Transverse colon (tissue), 4 donors: ENCODE measurements around the gene CLIC6. TPM values are rescaled to one million over a fixed set of nuclear protein-coding genes. Genes with fewer than 3 reads are reported as not detected.

Experiments
- DNase-seq: peaks from one replicate; pipeline ENCODE4 v3.0.0-alpha.2; 2019
- H3K27ac ChIP-seq, 4 donors: fragments of 200-600 bp; sonication (generic); 2 replicates each; pipeline ENCODE4 v1.5.1; 2016 to 2018; ENCODE audit warnings: inconsistent platforms in 4 of 4
- H3K27me3 ChIP-seq: fragments of 200-600 bp; sonication (generic); 2 replicates; pipeline ENCODE4 v1.5.1; 2017; ENCODE audit warnings: inconsistent platforms
- H3K36me3 ChIP-seq, 4 donors: fragments of 200-600 bp; sonication (generic); 2 replicates each; pipeline ENCODE4 v1.5.1; 2017 to 2019; ENCODE audit warnings: inconsistent platforms in 4 of 4
- H3K4me1 ChIP-seq, 4 donors: fragments of 200-600 bp; sonication (generic); 2 replicates each; pipeline ENCODE4 v1.5.1; 2017 to 2020; ENCODE audit warnings: inconsistent platforms in 4 of 4
- H3K4me3 ChIP-seq, 4 donors: fragments of 200-600 bp; sonication (generic); 1 replicate in 1 of 4; 2 replicates in 3 of 4; pipeline versions ENCODE4 v1.5.1 to v1.6.1; 2017 to 2019; ENCODE audit warnings: inconsistent platforms in 4 of 4
- H3K9me3 ChIP-seq, 2 donors: fragments of 200-600 bp; sonication (generic); 2 replicates each; pipeline ENCODE4 v1.5.1; 2017 to 2019; ENCODE audit warnings: inconsistent platforms in 2 of 2
- CTCF ChIP-seq, 5 experiments: fragments of 200-600 bp in 3 of 5; fragments of 450-650 bp in 2 of 5; sonication (generic) in 3 of 5; IDR thresholded peaks; 1 replicate in 2 of 5; 2 replicates in 3 of 5; pipeline ENCODE4 v1.5.1; 2016 to 2017; ENCODE audit warnings: antibody characterized with exemption in 5 of 5, inconsistent platforms in 3 of 5, mild to moderate bottlenecking in 2 of 5, moderate library complexity in 1 of 5
- EP300 ChIP-seq: sonication (generic); formaldehyde crosslinking; IDR thresholded peaks from one replicate; pipeline ENCODE4 v1.6.1; 2017; ENCODE audit warnings: antibody characterized with exemption, low read depth
- POLR2A ChIP-seq: fragments of 450-650 bp; IDR thresholded peaks from one replicate; pipeline ENCODE4 v1.6.1; 2016; ENCODE audit warnings: antibody characterized with exemption, mild to moderate bottlenecking, moderate library complexity
- POLR2AphosphoS5 ChIP-seq, 3 donors: sonication (generic); formaldehyde crosslinking; IDR thresholded peaks; one replicate each; pipeline ENCODE4 v1.6.1; 2016; ENCODE audit warnings: antibody characterized with exemption in 3 of 3
- WGBS, 2 donors: methylation state at CpG; one replicate each; pipeline ENCODE4 v1.1.5; 2018; ENCODE audit warnings: low coverage in 1 of 2; 5-methylcytosine and 5-hydroxymethylcytosine counted together
- in situ Hi-C, 4 donors: fragments of 200-750 bp; cut with MboI; loops; one replicate each; pipeline versions ENCODE4 v1.15.0 to v1.15.1; 2017; ENCODE audit warnings: low sequenced_read_pairs in 3 of 4, low pct_ligation_motif_present in 1 of 4, low pct_unique_long_range_greater_than_20kb in 1 of 4
- intact Hi-C: fragments of 100-400 bp; cut with DNase I; formaldehyde crosslinking; loops from one replicate; pipeline ENCODE4 v1.15.1; 2023; ENCODE audit warnings: low total_unique reads
- total RNA-seq, 4 donors: library from RNA; depleted of rRNA; stranded (reverse); fragments of >200 nt; gene quantifications; one replicate each; pipeline ENCODE4 v1.1.0, GENCODE V29; 2016

The CLIC6 gene
- total RNA-seq = 1 to 10 TPM in 2 of 4 donors, under 1 TPM in 1, not detected in 1; 0.37 to 4.9 (median 3.7) TPM

GRCh38 chr21:34668803-34669148 lies at the start of gene CLIC6:
Gene CLIC6, plus strand, starts transcription at chr21:34668994. Its CDS starts 395 bp downstream, at chr21:34669389.
- in situ Hi-C loops (no loop called here), intact Hi-C loops (no loop called here)
- Histone ChIP-seq H3K4me1 (peaks cover 4 to 27% (median 15%) of the 10 kb centered on the region in 4 donors), H3K27me3 (peaks cover 57% of the 10 kb centered on the region), H3K27ac (peak within 1 kb of the TSS; percentile 27 to 68 (median 45)), H3K9me3 (no peaks in the 10 kb centered on the region), H3K36me3 (no peaks in the 10 kb centered on the region), H3K4me3 (peak within 1 kb of the TSS; percentile 19 to 58 (median 51))
- 42% methylated on average over 18 of the region's 18 CpGs; no CpG with 5 or more reads in 1 of the 2 donors for WGBS, 2 donors
- peak; percentile 38 for DNase-seq
- no peak for TF ChIP-seq EP300
- no peak for TF ChIP-seq CTCF (IDR thresholded peaks at IDR 0.05)
- peak; percentile 18 for TF ChIP-seq POLR2A

DNA sequence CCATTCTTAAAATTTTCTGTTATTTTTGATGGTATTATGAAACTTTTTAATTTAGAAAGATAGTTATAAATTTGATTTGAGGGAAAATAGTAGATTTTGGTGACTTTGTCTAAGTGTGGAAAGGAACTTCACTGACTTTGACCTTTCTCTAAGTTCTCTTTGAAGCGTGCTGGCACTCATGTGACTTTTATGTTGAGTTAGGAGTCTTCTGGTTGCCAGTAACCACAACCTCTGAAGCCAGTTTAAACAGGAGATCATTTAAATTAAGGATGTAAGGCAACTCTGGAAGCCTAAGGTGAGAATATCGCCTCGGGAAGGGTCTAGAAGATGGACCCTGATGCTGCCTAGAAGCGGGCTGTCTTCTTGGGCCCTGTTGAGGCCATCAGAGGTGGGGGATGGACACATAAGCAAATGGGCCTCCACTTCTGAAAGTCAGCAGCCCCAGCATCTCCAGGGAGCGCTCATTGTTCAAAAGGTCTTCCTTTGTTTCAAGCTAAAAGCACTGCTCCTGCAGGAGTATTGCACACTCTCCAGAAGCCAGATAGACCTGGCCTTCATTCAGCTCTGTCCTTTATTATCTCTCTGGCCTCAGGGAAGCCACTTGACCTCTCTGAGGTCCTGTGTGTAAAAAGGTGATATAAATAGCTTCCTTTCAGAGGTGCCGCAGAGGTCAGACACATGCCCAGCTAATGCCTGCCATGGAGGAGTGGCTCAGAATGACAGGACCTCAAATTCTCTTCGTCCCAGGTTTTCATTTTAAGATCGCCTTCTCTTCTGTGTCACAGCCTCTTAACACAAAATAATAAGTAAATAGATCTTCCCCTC lies 48.7 kb upstream of the CLIC6 start:
- no peak for DNase-seq
- in situ Hi-C loops = loop anchor here in 3 of 4 donors (25.0 kb wide), 1 partner anchor 708 kb away; the partner anchor contains the start of gene ATP5PO (in 3 of the 3)
- intact Hi-C loops = no loop called here

DNA sequence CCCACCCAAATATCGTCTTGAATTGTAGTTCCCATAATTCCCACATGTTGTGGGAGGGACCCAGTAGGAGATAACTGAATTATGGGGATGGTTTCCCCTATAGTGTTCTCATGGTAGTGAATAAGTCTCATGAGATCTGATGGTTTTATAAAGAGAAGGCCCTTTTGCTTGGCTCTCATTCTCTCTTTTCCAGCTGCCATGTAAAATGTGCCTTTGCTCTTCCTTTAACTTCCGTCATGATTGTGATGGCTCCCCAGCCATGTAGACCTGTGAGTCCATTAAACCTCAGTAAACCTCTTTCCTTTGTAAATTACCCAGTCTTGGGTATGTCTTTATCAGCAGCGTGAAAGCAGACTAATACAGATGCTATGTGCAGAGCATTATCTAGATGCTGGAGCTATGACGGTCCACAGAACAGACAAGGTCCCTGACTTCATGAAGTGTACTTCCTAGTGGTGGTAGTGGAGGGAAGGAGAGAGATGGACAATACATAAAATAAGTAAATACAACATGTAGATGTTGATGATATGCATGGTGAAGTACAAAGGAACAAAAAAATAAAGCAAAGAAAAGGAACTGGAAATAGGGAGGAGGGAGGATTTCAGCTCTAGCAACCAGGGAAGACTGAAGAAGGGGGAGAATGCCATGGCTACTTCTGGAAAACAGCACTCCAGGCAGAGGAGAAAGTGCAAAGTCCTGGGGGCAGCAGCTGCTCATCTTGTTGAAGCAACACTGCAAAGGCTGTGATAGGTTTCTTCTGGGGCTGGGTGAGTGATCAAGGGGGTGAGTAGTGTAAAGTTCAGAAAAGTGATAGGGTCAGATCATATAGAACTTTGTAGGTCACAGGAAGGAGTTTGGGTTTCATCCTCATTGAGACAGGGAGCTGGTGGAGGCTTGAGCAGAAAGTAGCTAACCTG lies 47.1 kb upstream of the CLIC6 start:
- intact Hi-C loops = no loop called here

More for the DNA sequence above, 48.7 kb upstream of the CLIC6 start:
- Histone ChIP-seq H3K4me3 (no peak overlapping the region), H3K4me1 (peaks cover 0 to 5% (median 0%) of the 10 kb centered on the region in 4 donors), H3K27ac (no peak overlapping the region), H3K9me3 (no peaks in the 10 kb centered on the region), H3K36me3 (no peaks in the 10 kb centered on the region), H3K27me3 (peaks cover 9% of the 10 kb centered on the region)
- 86 to 98% methylated on average over 7 to 8 of the region's 8 CpGs for WGBS, 2 donors
- TF ChIP-seq CTCF (IDR thresholded peaks at IDR 0.05) = no peak

More for the DNA sequence above, 47.1 kb upstream of the CLIC6 start:
- H3K4me1 ChIP-seq = no peaks in the 10 kb centered on the region
- no peak for TF ChIP-seq POLR2A
- no peak for TF ChIP-seq CTCF (IDR thresholded peaks at IDR 0.05)
- TF ChIP-seq POLR2AphosphoS5 (IDR thresholded peaks at IDR 0.05) = no peak
- no peak for TF ChIP-seq EP300
- no peak overlapping the region for H3K27ac ChIP-seq
- no peak overlapping the region for H3K4me3 ChIP-seq
- DNase-seq = no peak
- no peaks in the 10 kb centered on the region for H3K36me3 ChIP-seq
- 83% methylated on average over 4 of the region's 4 CpGs; no CpG with 5 or more reads in 1 of the 2 donors for WGBS, 2 donors
- H3K27me3 ChIP-seq = peaks cover 9% of the 10 kb centered on the region
- in situ Hi-C loops = loop anchor here in 3 of 4 donors (25.0 kb wide), 1 partner anchor 709 kb away; the partner anchor contains the start of gene ATP5PO (in 3 of the 3)
- H3K9me3 ChIP-seq = no peaks in the 10 kb centered on the region
